K562 (cell line): ENCODE measurements around the gene CLCN4. TPM values are rescaled to one million over a fixed set of nuclear protein-coding genes. Genes with fewer than 3 reads are reported as not detected.
A peak's percentile ranks its signal among the peaks of the same experiment; 100 is the strongest.

Experiments
- BRD4 ChIP-seq: fragments of 200-600 bp; sonication (generic); IDR thresholded peaks from 2 replicates; pipeline ENCODE4 v1.6.1; 2017; ENCODE audit warnings: inconsistent platforms
- ELF1 ChIP-seq: fragments of 200-800 bp; sonication (Bioruptor generic); IDR thresholded peaks from 2 replicates; pipeline ENCODE4 v1.6.1; 2016; ENCODE audit warnings: missing genetic modification characterization, missing compliant biosample characterization
- STAG1 ChIP-seq: sonication (generic); formaldehyde crosslinking; IDR thresholded peaks from 2 replicates; pipeline ENCODE4 v1.5.0; 2020; ENCODE audit warnings: missing genetic modification reagents, borderline replicate concordance
- ZBTB7A ChIP-seq: IDR thresholded peaks from 2 replicates; pipeline ENCODE4 v1.6.1; 2011; ENCODE audit warnings: low read depth, mild to moderate bottlenecking, low read length, moderate library complexity, borderline replicate concordance; ENCODE audit not compliant: control insufficient read depth
- ZBTB8A ChIP-seq: fragments of 450-650 bp; IDR thresholded peaks from 2 replicates; pipeline ENCODE4 v1.6.1; 2018; ENCODE audit warnings: mild to moderate bottlenecking, moderate library complexity; ENCODE audit not compliant: partially characterized antibody
- polyA plus RNA-seq, 8 experiments: library from polyadenylated mRNA; depleted of rRNA in 4 of 8; stranded (reverse) in 5 of 8; unstranded in 3 of 8; fragments of >200 nt; fragmentation: Nextera tagmentation in 2 of 8; fragmentation: Illumina TruSeq in 1 of 8; extraction: Ambion mirVana in 2 of 8; extraction: Trizol in 1 of 8; gene quantifications; 2 replicates each; pipeline versions ENCODE4 v1.2.1 to v1.2.3, GENCODE V29; 2011 to 2014; ENCODE audit warnings: inconsistent platforms in 1 of 8, missing spikeins in 1 of 8
- total RNA-seq, 7 experiments: library from RNA; depleted of rRNA in 6 of 7; stranded (reverse); fragments of >200 nt in 6 of 7; fragmentation: Illumina TruSeq in 2 of 7; extraction: Trizol in 2 of 7; gene quantifications; 2 replicates each; pipeline versions ENCODE4 v1.2.1 to v1.2.3, GENCODE V29; 2011 to 2021; ENCODE audit warnings: low replicate concordance in 1 of 7
- TF ChIP-seq, protein P1 (sequence below): fragments of 450-650 bp; IDR thresholded peaks from 2 replicates; pipeline ENCODE4 v1.6.1; 2016; ENCODE audit warnings: mild to moderate bottlenecking, moderate library complexity
- TF ChIP-seq, protein P2 (sequence below), 3 experiments: IDR thresholded peaks in 2 of 3; conservative IDR thresholded peaks in 1 of 3; 2 replicates each; pipeline ENCODE4 v1.5.1; 2011 to 2012; ENCODE audit warnings: low read length in 3 of 3, mild to moderate bottlenecking in 3 of 3, control low read depth in 2 of 3, improper control_type of control experiment in 1 of 3, inconsistent platforms in 1 of 3, low read depth in 1 of 3, mixed read lengths in 1 of 3, moderate library complexity in 1 of 3; ENCODE audit not compliant: insufficient read depth in 2 of 3
- TF ChIP-seq, protein P3 (sequence below): fragments of 450-650 bp; formaldehyde crosslinking; IDR thresholded peaks from 2 replicates; pipeline ENCODE4 v1.4.0; 2020; ENCODE audit warnings: mild to moderate bottlenecking, moderate library complexity

The CLCN4 gene
- total and polyA plus RNA-seq, 9 of the 15 experiments (the other 6 are each of a cell fraction or from before 2014, with no cell fraction given), result 0.03 to 0.24 (median 0.10) TPM; not detected in 1

DNA sequence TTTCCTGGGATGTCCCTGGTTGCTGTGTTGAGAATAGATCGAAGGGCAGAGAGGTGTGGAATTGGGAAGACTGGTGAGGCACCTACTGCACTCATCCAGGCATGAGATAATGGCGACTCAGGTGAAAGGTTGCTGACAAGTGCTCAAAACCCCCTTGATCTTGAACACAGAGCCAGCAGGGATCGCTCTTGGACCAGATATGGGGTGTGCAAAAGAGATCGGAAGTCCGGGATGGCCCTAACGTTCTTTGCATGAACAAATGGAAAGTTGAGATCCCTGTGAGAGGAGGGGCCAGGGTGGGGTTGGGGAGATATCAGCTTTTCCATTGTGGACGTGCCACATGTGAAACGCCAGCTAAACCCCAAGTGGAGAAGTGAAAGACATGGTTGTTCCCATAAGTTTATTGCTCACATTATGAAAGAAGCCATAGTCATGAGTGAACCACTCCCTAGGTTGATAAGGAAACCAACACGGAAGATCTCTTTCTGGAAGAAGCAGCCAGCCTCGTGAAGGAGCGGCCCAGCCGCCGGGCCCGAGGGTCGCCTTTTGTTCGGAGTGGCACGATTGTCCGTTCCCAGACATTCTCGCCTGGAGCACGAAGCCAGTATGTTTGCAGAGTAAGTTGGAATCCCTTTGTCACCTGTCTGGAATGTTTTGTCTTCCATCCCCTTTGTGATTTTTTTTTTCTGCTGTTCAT, 22.6 kb upstream of the CLCN4 start (continued):
- TF ChIP-seq, protein P1, sequence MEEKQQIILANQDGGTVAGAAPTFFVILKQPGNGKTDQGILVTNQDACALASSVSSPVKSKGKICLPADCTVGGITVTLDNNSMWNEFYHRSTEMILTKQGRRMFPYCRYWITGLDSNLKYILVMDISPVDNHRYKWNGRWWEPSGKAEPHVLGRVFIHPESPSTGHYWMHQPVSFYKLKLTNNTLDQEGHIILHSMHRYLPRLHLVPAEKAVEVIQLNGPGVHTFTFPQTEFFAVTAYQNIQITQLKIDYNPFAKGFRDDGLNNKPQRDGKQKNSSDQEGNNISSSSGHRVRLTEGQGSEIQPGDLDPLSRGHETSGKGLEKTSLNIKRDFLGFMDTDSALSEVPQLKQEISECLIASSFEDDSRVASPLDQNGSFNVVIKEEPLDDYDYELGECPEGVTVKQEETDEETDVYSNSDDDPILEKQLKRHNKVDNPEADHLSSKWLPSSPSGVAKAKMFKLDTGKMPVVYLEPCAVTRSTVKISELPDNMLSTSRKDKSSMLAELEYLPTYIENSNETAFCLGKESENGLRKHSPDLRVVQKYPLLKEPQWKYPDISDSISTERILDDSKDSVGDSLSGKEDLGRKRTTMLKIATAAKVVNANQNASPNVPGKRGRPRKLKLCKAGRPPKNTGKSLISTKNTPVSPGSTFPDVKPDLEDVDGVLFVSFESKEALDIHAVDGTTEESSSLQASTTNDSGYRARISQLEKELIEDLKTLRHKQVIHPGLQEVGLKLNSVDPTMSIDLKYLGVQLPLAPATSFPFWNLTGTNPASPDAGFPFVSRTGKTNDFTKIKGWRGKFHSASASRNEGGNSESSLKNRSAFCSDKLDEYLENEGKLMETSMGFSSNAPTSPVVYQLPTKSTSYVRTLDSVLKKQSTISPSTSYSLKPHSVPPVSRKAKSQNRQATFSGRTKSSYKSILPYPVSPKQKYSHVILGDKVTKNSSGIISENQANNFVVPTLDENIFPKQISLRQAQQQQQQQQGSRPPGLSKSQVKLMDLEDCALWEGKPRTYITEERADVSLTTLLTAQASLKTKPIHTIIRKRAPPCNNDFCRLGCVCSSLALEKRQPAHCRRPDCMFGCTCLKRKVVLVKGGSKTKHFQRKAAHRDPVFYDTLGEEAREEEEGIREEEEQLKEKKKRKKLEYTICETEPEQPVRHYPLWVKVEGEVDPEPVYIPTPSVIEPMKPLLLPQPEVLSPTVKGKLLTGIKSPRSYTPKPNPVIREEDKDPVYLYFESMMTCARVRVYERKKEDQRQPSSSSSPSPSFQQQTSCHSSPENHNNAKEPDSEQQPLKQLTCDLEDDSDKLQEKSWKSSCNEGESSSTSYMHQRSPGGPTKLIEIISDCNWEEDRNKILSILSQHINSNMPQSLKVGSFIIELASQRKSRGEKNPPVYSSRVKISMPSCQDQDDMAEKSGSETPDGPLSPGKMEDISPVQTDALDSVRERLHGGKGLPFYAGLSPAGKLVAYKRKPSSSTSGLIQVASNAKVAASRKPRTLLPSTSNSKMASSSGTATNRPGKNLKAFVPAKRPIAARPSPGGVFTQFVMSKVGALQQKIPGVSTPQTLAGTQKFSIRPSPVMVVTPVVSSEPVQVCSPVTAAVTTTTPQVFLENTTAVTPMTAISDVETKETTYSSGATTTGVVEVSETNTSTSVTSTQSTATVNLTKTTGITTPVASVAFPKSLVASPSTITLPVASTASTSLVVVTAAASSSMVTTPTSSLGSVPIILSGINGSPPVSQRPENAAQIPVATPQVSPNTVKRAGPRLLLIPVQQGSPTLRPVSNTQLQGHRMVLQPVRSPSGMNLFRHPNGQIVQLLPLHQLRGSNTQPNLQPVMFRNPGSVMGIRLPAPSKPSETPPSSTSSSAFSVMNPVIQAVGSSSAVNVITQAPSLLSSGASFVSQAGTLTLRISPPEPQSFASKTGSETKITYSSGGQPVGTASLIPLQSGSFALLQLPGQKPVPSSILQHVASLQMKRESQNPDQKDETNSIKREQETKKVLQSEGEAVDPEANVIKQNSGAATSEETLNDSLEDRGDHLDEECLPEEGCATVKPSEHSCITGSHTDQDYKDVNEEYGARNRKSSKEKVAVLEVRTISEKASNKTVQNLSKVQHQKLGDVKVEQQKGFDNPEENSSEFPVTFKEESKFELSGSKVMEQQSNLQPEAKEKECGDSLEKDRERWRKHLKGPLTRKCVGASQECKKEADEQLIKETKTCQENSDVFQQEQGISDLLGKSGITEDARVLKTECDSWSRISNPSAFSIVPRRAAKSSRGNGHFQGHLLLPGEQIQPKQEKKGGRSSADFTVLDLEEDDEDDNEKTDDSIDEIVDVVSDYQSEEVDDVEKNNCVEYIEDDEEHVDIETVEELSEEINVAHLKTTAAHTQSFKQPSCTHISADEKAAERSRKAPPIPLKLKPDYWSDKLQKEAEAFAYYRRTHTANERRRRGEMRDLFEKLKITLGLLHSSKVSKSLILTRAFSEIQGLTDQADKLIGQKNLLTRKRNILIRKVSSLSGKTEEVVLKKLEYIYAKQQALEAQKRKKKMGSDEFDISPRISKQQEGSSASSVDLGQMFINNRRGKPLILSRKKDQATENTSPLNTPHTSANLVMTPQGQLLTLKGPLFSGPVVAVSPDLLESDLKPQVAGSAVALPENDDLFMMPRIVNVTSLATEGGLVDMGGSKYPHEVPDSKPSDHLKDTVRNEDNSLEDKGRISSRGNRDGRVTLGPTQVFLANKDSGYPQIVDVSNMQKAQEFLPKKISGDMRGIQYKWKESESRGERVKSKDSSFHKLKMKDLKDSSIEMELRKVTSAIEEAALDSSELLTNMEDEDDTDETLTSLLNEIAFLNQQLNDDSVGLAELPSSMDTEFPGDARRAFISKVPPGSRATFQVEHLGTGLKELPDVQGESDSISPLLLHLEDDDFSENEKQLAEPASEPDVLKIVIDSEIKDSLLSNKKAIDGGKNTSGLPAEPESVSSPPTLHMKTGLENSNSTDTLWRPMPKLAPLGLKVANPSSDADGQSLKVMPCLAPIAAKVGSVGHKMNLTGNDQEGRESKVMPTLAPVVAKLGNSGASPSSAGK, result 0 out of 2 replicates have a peak, but pooled peaks have one; percentile 18
- no peak for TF ChIP-seq STAG1
- no peak for TF ChIP-seq BRD4
- TF ChIP-seq ELF1 (tag), result peak; percentile 45
- TF ChIP-seq, protein P2, sequence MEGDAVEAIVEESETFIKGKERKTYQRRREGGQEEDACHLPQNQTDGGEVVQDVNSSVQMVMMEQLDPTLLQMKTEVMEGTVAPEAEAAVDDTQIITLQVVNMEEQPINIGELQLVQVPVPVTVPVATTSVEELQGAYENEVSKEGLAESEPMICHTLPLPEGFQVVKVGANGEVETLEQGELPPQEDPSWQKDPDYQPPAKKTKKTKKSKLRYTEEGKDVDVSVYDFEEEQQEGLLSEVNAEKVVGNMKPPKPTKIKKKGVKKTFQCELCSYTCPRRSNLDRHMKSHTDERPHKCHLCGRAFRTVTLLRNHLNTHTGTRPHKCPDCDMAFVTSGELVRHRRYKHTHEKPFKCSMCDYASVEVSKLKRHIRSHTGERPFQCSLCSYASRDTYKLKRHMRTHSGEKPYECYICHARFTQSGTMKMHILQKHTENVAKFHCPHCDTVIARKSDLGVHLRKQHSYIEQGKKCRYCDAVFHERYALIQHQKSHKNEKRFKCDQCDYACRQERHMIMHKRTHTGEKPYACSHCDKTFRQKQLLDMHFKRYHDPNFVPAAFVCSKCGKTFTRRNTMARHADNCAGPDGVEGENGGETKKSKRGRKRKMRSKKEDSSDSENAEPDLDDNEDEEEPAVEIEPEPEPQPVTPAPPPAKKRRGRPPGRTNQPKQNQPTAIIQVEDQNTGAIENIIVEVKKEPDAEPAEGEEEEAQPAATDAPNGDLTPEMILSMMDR (IDR thresholded peaks at IDR 0.05 in 2 of 3, conservative IDR thresholded peaks at IDR 0.05 in 1 of 3; ENCODE audit: insufficient read depth in 2 of 3, low read depth in 1 of 3, low read length in 3 of 3), result peak; percentile 61 to 64 (median 62)
- TF ChIP-seq, protein P3, sequence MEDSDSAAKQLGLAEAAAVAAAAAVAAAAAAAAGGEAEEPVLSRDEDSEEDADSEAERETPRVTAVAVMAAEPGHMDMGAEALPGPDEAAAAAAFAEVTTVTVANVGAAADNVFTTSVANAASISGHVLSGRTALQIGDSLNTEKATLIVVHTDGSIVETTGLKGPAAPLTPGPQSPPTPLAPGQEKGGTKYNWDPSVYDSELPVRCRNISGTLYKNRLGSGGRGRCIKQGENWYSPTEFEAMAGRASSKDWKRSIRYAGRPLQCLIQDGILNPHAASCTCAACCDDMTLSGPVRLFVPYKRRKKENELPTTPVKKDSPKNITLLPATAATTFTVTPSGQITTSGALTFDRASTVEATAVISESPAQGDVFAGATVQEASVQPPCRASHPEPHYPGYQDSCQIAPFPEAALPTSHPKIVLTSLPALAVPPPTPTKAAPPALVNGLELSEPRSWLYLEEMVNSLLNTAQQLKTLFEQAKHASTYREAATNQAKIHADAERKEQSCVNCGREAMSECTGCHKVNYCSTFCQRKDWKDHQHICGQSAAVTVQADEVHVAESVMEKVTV (CRISPR knock-in tag), result peak; percentile 77
- TF ChIP-seq ZBTB7A, result no peak
- no peak for TF ChIP-seq ZBTB8A
